Endodermal cell (in vitro differentiated cells): ENCODE data around the gene TMEM121. TPM values are rescaled to one million over a fixed set of nuclear protein-coding genes. Genes with fewer than 3 reads are reported as not detected.
"Not testable (repeated sequence)": the region's sequence is repeated elsewhere in the genome, so short reads cannot be mapped to it uniquely, and the experiment has no call there.

ENCODE experiments used
- DNase-seq: peaks from one replicate; pipeline ENCODE4 v3.0.0-alpha.2; 2017
- H3K27ac ChIP-seq: 2 replicates; pipeline ENCODE4 v1.5.1; 2013; ENCODE audit warnings: mild to moderate bottlenecking, low read depth, low read length, moderate library complexity
- H3K27me3 ChIP-seq: 2 replicates; pipeline ENCODE4 v1.6.1; 2013; ENCODE audit warnings: mild to moderate bottlenecking, low read length, moderate library complexity; ENCODE audit not compliant: insufficient read depth, control insufficient read depth, poor library complexity, severe bottlenecking
- H3K36me3 ChIP-seq: 2 replicates; pipeline ENCODE4 v1.7.0; 2013; ENCODE audit warnings: mild to moderate bottlenecking, low read length, moderate library complexity; ENCODE audit not compliant: control insufficient read depth, insufficient read depth
- H3K4me1 ChIP-seq: one replicate; pipeline ENCODE4 v1.7.0; 2013; ENCODE audit warnings: low read length; ENCODE audit not compliant: control insufficient read depth, insufficient read depth
- H3K4me3 ChIP-seq: 2 replicates; pipeline ENCODE4 v1.5.1; 2013; ENCODE audit warnings: mild to moderate bottlenecking, low read length, moderate library complexity
- H3K9ac ChIP-seq: 2 replicates; pipeline ENCODE4 v1.6.1; 2013; ENCODE audit warnings: mild to moderate bottlenecking, low read length, moderate library complexity; ENCODE audit not compliant: poor library complexity, severe bottlenecking; ENCODE audit errors: extremely low read depth
- H3K9me3 ChIP-seq: 2 replicates; pipeline ENCODE4 v1.6.1; 2013; ENCODE audit warnings: mild to moderate bottlenecking, low read length, moderate library complexity; ENCODE audit not compliant: control insufficient read depth
- H3K27ac Mint-ChIP-seq: 2 replicates; pipeline ENCODE4 v1.8.0; 2020; ENCODE audit warnings: mixed read lengths
- H3K27me3 Mint-ChIP-seq: 2 replicates; pipeline ENCODE4 v1.8.0; 2021; ENCODE audit warnings: mild to moderate bottlenecking, mixed read lengths; ENCODE audit not compliant: insufficient read depth
- H3K36me3 Mint-ChIP-seq: 2 replicates; pipeline ENCODE4 v1.8.0; 2020; ENCODE audit warnings: low read depth, mixed read lengths
- H3K4me1 Mint-ChIP-seq: 2 replicates; pipeline ENCODE4 v1.8.0; 2020; ENCODE audit warnings: mixed read lengths
- H3K4me3 Mint-ChIP-seq: 2 replicates; pipeline ENCODE4 v1.8.0; 2020; ENCODE audit warnings: mild to moderate bottlenecking, moderate library complexity, mixed read lengths
- H3K9me3 Mint-ChIP-seq: 2 replicates; pipeline ENCODE4 v1.8.0; 2020; ENCODE audit warnings: mild to moderate bottlenecking, mixed read lengths
- WGBS, 2 experiments: methylation state at CpG; one replicate each; pipeline versions ENCODE4 v1.1.5 to v1.1.7; 2013; ENCODE audit warnings: missing lambda C conversion rate in 2 of 2, mixed read lengths in 1 of 2; ENCODE audit not compliant: insufficient coverage in 1 of 2, insufficient read length in 1 of 2; 5-methylcytosine and 5-hydroxymethylcytosine counted together
- total RNA-seq, 2 donors: library from RNA; stranded (reverse); fragmentation: NEBNext Ultra II Directional in 1 of 2; extraction: Animal tissue kit (Norgen Biotek cat#: 25700) in 1 of 2; gene quantifications; 2 replicates in 1 of 2; 3 replicates in 1 of 2; pipeline ENCODE4 v1.2.1, GENCODE V29; 2021
- TF ChIP-seq, protein P1 (sequence below): fragments of 200-600 bp; sonication (generic); conservative IDR thresholded peaks from 2 replicates; pipeline ENCODE4 v1.5.0; 2021; ENCODE audit warnings: antibody characterized with exemption, mild to moderate bottlenecking

The TMEM121 gene
- total RNA-seq, 2 donors from 2014 or later, result 0.29 to 1.5 TPM

DNA sequence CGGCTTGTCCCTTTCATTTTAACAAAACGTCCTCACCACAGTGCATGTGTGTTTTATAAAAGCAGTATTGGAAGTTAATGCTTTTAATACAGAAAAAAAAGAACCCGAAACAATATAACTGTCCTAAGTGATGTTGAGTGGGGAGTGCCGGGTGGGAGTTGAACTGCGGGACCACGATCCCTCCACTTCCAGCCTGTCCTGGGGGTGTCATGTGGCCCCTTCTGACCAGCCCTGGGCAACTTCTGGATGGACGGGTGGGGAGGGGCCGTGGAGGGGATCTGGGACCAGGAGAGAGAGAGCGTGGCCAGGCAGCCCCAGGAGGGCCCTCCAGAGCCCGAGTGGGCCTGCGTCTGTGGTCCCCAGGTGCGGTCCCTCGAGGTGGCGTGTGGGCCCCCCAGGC, 35.0 kb downstream of the TMEM121 start:
- H3K36me3 ChIP-seq, H3K4me3 Mint-ChIP-seq, H3K27me3 Mint-ChIP-seq, H3K4me3 ChIP-seq, H3K27me3 ChIP-seq, H3K9ac ChIP-seq, DNase-seq, H3K27ac Mint-ChIP-seq, H3K4me1 ChIP-seq, H3K4me1 Mint-ChIP-seq, H3K27ac ChIP-seq, H3K36me3 Mint-ChIP-seq: not testable (repeated sequence)
- WGBS, 2 experiments, result 90 to 100% methylated on average over 1 to 5 of the region's 14 CpGs
- peaks cover 15% of the 10 kb centered on the region for H3K9me3 ChIP-seq
- H3K9me3 Mint-ChIP-seq, result peaks cover 33% of the 10 kb centered on the region

DNA sequence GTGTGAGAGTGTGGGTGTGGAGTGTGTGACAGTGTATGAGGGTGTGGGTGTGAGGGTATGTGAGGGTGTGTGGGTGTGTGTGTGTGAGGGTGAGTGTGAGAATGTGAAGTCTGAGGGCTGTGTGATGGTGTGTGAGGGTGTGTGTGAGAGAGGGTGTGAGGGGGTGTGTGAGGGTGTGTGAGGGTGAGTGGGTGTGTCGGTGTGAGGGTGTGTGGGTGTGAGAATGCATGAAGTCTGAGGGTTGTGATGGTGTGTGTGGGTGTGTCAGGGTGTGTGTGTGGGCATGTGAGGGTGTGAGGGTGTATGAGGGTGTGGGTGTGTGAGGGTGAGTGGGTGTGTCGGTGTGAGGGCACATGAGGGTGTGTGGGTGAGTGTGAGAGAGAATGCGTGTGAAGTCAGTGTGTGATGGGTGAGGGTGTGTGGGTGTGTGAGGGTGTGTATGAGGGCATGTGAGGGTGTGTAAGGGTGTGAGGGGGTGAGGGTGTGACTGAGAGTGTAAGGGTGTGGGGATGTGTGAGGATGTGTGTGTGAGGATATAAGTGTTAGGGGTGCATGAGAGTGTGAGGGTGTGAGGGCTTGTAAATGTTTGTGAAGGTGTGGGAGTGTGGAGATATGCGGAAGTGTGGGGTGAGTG, 36.4 kb downstream of the TMEM121 start:
- Histone ChIP-seq H3K4me1 (no peaks in the 10 kb centered on the region), H3K27me3 (no peaks in the 10 kb centered on the region), H3K36me3 (no peaks in the 10 kb centered on the region), H3K27ac (no peak overlapping the region), H3K9me3 (peaks cover 21% of the 10 kb centered on the region), H3K9ac (no peak overlapping the region), H3K4me3 (no peak overlapping the region)
- Mint-ChIP-seq H3K36me3 (no peaks in the 10 kb centered on the region), H3K4me1 (no peaks in the 10 kb centered on the region), H3K27me3 (no peaks in the 10 kb centered on the region), H3K27ac (no peak overlapping the region), H3K4me3 (no peak overlapping the region), H3K9me3 (peaks cover 30% of the 10 kb centered on the region)
- TF ChIP-seq, protein P1, sequence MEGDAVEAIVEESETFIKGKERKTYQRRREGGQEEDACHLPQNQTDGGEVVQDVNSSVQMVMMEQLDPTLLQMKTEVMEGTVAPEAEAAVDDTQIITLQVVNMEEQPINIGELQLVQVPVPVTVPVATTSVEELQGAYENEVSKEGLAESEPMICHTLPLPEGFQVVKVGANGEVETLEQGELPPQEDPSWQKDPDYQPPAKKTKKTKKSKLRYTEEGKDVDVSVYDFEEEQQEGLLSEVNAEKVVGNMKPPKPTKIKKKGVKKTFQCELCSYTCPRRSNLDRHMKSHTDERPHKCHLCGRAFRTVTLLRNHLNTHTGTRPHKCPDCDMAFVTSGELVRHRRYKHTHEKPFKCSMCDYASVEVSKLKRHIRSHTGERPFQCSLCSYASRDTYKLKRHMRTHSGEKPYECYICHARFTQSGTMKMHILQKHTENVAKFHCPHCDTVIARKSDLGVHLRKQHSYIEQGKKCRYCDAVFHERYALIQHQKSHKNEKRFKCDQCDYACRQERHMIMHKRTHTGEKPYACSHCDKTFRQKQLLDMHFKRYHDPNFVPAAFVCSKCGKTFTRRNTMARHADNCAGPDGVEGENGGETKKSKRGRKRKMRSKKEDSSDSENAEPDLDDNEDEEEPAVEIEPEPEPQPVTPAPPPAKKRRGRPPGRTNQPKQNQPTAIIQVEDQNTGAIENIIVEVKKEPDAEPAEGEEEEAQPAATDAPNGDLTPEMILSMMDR, result no peak
- WGBS, 2 experiments, result 75 to 80% methylated on average over 2 to 4 of the region's 4 CpGs
- no peak for DNase-seq

DNA sequence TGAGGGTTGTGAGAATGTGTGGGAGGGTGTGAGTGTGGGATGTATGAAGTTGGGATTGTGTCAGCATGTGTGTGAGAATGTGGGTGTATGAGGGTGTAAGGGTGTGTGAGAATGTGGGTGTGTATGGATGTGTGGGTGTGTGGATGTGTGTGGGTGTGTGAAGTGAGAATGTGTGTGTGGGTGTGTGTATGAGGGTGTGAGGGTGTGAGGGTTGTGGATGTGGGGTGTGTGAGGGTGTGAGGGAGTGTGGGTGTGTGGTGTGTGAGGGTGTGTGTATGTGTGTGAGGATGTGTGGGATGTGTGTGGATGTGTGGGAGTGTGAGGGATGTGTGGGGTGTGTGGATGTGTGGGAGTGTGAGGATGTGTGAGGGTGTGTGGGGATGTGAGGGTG, 37.0 kb downstream of the TMEM121 start:
- no peak overlapping the region for H3K4me3 ChIP-seq
- no peaks in the 10 kb centered on the region for H3K27me3 ChIP-seq
- Mint-ChIP-seq H3K27ac (no peak overlapping the region), H3K9me3 (peaks cover 34% of the 10 kb centered on the region), H3K4me3 (no peak overlapping the region), H3K27me3 (no peaks in the 10 kb centered on the region), H3K4me1 (no peaks in the 10 kb centered on the region), H3K36me3 (no peaks in the 10 kb centered on the region)
- no peak overlapping the region for H3K27ac ChIP-seq
- H3K9ac ChIP-seq, result no peak overlapping the region
- peaks cover 21% of the 10 kb centered on the region for H3K9me3 ChIP-seq
- TF ChIP-seq, protein P1, result no peak
- H3K4me1 ChIP-seq, result no peaks in the 10 kb centered on the region
- DNase-seq, result no peak
- H3K36me3 ChIP-seq, result no peaks in the 10 kb centered on the region

DNA sequence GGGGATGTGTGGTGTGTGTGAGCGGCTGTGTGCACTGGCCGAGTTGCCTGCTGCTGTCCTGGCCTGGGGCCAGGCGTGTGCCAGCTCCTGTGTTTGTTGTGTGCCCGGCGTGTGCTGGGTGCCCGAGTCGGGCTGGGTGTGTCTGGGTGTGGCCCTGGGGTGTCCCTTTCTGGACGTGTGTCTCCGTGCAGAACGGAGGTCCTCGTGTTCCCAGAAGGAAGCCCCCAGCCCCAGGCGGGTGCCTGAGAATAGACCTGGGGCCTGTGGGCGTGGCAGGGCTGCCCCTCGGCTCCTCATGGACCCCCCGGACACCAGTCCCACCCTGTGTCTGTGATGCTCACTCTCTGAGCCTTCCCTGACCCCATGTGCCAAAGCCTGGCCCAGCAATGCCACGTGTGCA, 38.2 kb downstream of the TMEM121 start:
- peaks cover 28% of the 10 kb centered on the region for H3K9me3 ChIP-seq
- H3K4me1 Mint-ChIP-seq, H3K27me3 ChIP-seq, DNase-seq, H3K4me3 Mint-ChIP-seq, H3K36me3 Mint-ChIP-seq, H3K4me3 ChIP-seq, H3K9ac ChIP-seq, H3K27ac Mint-ChIP-seq, H3K4me1 ChIP-seq, H3K27ac ChIP-seq, H3K27me3 Mint-ChIP-seq, H3K36me3 ChIP-seq: not testable (repeated sequence)
- peaks cover 41% of the 10 kb centered on the region for H3K9me3 Mint-ChIP-seq
- 80 to 81% methylated on average over 2 to 12 of the region's 16 CpGs for WGBS, 2 experiments

DNA sequence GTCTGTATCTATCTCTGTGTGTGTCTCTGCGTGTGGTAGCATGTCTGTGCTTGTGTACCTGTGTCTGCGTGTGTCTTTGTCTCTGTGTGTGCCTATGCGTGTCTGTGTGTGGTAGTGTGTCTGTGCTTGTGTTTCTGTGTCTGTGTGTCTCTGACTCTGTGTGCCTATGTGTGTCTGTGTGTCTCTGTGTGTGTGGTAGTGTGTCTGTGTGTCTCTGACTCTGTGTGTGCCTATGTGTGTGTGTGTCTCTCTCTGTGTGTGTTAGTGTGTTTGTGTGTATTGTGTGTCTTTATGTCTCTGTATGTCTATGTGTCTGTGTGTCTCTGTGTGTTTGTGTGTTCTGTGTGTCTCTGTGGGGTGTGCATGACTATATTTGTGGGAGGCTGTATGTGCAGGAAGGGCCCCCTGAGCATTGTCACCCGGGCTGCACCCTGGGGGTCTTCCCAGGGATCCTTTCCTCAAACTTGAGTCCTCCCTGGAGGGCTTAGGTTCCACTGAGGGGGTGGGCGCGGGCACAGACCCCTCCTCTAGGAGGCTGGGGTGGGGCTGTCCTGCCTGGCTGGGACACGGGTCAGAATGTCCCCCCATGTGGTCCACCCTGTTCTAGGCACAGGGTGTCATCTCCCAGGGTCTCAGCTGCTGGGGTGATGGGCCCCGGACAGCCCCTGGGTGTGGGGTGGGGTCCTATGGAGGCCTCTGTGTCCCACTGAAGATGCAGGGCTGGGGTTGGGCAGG, 39.0 kb downstream of the TMEM121 start:
- WGBS, 2 experiments, result 83% methylated on average over 6 of the region's 8 CpGs; no CpG with 5 or more reads in 1 of the 2 experiments
- H3K27ac ChIP-seq, H3K4me3 Mint-ChIP-seq, DNase-seq, H3K9ac ChIP-seq, H3K36me3 Mint-ChIP-seq, H3K4me3 ChIP-seq, H3K4me1 Mint-ChIP-seq, H3K27me3 ChIP-seq, H3K4me1 ChIP-seq, H3K27ac Mint-ChIP-seq, H3K36me3 ChIP-seq, H3K27me3 Mint-ChIP-seq: not testable (repeated sequence)
- peaks cover 37% of the 10 kb centered on the region for H3K9me3 ChIP-seq
- peaks cover 50% of the 10 kb centered on the region for H3K9me3 Mint-ChIP-seq
